GM18858 (cell line): ENCODE data around the gene PRODH.
"Not testable (repeated sequence)": the region's sequence is repeated elsewhere in the genome, so short reads cannot be mapped to it uniquely, and the experiment has no call there.

ENCODE experiments used
- ATAC-seq: cut with Tn5 transposase; IDR thresholded peaks from one replicate; pipeline ENCODE4 v1.9.1; 2021; ENCODE audit not compliant: unreplicated experiment

Gene PRODH

GRCh38 chr22:18909556-18909955, 26.5 kb downstream of the PRODH start:
- ATAC-seq, result no peak

GRCh38 chr22:18906896-18907295, 29.2 kb downstream of the PRODH start:
- no peak for ATAC-seq

- not testable (repeated sequence) for ATAC-seq
Observed at GRCh38 chr22:18906410-18906745, 29.7 kb downstream of the PRODH start.

GRCh38 chr22:18905540-18906409, 30.3 kb downstream of the PRODH start, which contains the start of gene DGCR6:
TSS of gene DGCR6 (plus strand) at chr22:18906320. CDS start at chr22:18906375, 55 bp downstream.
- ATAC-seq, result no peak

- ATAC-seq, result not testable (repeated sequence)
Observed at GRCh38 chr22:18896037-18896657, 39.9 kb downstream of the PRODH start.

GRCh38 chr22:18893775-18894174, 42.3 kb downstream of the PRODH start:
- ATAC-seq, result not testable (repeated sequence)

- not testable (repeated sequence) for ATAC-seq
Observed at GRCh38 chr22:18890510-18891192, 45.4 kb downstream of the PRODH start.

- no peak for ATAC-seq
Observed at GRCh38 chr22:18888115-18888514, 48.0 kb downstream of the PRODH start.

- ATAC-seq, result not testable (repeated sequence)
Observed at GRCh38 chr22:18884465-18884864, 51.6 kb downstream of the PRODH start.

GRCh38 chr22:18881260-18881659, 54.8 kb downstream of the PRODH start:
- ATAC-seq, result not testable (repeated sequence)
